Measurements from ENCODE around the gene DDX5. TPM values are rescaled to one million over a fixed set of nuclear protein-coding genes. Genes with fewer than 3 reads are reported as not detected.
"Not testable (repeated sequence)": the region's sequence is repeated elsewhere in the genome, so short reads cannot be mapped to it uniquely, and the experiment has no call there.

The DDX5 gene
- total RNA-seq, 1 experiment from 2014 or later, result 371 TPM

DNA sequence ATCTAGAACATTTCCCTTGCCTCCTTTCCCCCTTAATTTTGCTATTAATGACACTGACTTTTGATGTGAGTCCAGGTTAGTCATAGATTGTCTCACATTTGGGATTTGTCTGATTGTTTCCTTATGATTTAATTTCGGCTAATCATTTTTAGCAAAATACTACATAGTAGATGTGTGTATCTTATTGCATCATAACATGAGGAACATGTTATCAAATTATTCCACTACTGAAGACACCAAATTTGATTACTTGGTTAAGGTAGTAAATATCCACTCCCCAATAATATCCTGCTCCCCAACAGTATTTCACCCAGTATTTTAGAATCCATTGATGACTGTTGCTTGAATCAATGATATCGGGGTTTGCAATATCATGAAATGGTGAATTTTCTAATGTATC lies 12.0 kb downstream of the DDX5 start:
- no peak for DNase-seq (ENCODE audit: low read depth)

- no peak for DNase-seq (ENCODE audit: low read depth)
Measured at GRCh38 chr17:64492481-64493109, 13.5 kb downstream of the DDX5 start.

DNA sequence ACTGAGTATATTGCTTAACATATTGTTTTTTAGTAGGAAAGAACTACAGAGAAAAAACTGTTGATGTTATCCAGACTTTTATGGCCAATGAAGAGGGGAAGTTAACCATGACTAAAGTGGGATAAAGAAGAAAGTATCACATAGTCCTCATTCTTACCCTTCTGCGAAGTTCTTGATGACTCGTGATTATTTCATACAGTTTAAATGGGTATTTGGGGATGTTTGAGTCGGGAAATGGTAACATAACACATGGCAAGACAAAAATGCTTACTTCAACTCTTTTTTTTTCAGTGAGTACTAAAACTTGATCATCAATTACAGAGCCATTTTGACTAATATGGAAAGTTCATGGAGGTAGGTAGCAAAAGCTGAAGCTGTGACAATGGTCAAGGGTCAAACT lies 14.1 kb downstream of the DDX5 start:
- no peak for DNase-seq (ENCODE audit: low read depth)

- DNase-seq (ENCODE audit: low read depth), result peak; percentile 39
Measured at GRCh38 chr17:64491034-64491860, 14.8 kb downstream of the DDX5 start.

DNA sequence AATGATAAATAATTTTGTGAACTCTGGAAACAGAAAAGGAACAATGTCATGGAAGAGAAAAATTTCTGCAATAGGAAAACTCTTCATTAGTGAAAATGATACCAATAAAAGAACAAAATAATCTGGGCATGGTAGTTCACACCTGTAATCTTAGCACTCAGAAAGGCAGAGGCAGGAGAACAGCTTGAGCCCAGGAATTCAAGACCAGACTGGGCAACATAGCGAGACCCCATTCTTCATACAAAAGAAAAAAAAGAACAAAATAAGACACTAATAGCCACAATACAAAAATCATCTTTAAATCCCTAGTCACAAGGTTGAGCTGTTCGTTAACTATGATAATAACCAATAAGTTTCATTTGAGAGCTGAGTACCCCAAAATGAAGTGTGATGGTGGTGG lies 17.8 kb downstream of the DDX5 start:
- DNase-seq (ENCODE audit: low read depth), result no peak

- no peak for DNase-seq (ENCODE audit: low read depth)
Measured at GRCh38 chr17:64484380-64484779, 21.7 kb downstream of the DDX5 start.

- DNase-seq (ENCODE audit: low read depth), result no peak
Measured at GRCh38 chr17:64480951-64481350, 25.1 kb downstream of the DDX5 start.

- DNase-seq (ENCODE audit: low read depth), result no peak
Measured at GRCh38 chr17:64477849-64478248, 28.2 kb downstream of the DDX5 start.

DNA sequence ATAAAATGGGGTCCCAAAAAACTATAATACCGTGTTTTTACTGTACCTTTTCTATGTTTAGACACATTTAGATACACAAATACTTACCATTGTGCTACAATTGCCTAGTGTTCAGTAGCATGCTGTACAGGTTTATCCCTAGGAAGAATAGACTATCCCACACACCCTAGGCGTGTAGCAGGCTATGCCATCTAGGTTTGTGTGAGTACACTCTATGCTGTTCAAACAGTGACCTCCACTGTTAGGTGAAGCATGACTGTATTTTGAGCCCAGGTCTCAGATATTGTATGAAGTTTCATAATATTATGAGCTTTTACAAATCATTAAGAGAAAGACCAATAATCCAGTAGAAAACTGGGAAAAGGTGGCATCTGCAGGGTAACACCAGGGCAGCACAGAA lies 33.5 kb downstream of the DDX5 start:
- DNase-seq (ENCODE audit: low read depth), result no peak

- no peak for DNase-seq (ENCODE audit: low read depth)
Measured at GRCh38 chr17:64471440-64471839, 34.6 kb downstream of the DDX5 start.

DNA sequence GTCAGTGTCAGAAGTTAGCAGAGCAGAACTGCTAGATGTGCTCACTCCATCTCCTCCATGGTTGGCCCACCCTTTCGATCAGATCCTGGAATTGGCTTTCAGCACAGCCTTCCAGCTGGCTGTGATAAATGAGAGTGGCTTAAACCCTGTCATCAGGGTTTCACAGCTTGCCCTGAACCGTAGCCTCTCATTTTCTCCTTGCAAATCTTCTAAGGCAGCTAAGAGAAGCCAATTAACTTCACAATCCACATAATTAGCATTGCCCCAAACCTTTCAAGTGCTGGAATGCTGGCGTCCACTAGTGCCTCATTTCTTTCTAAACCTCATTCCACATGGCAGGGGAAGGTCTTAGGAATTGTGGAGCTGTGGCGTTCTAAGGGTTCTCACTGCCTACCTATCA lies 35.5 kb downstream of the DDX5 start:
- no peak for DNase-seq (ENCODE audit: low read depth)

- DNase-seq (ENCODE audit: low read depth), result not testable (repeated sequence)
Measured at GRCh38 chr17:64466834-64467233, 39.3 kb downstream of the DDX5 start.

- no peak for DNase-seq (ENCODE audit: low read depth)
Measured at GRCh38 chr17:64466019-64466735, 39.9 kb downstream of the DDX5 start.

- no peak for DNase-seq (ENCODE audit: low read depth)
Measured at GRCh38 chr17:64461788-64462187, 44.3 kb downstream of the DDX5 start.

GRCh38 chr17:64460955-64461354 lies 45.1 kb downstream of the DDX5 start:
- no peak for DNase-seq (ENCODE audit: low read depth)

- DNase-seq (ENCODE audit: low read depth), result not testable (repeated sequence)
Measured at GRCh38 chr17:64459818-64460217, 46.3 kb downstream of the DDX5 start.

GRCh38 chr17:64459284-64459747 lies 46.8 kb downstream of the DDX5 start:
- DNase-seq (ENCODE audit: low read depth), result peak; percentile 63

GRCh38 chr17:64458756-64459155 lies 47.3 kb downstream of the DDX5 start:
- DNase-seq (ENCODE audit: low read depth), result no peak

GRCh38 chr17:64457156-64457555 lies 48.9 kb downstream of the DDX5 start:
- DNase-seq (ENCODE audit: low read depth), result peak; percentile 37

DNA sequence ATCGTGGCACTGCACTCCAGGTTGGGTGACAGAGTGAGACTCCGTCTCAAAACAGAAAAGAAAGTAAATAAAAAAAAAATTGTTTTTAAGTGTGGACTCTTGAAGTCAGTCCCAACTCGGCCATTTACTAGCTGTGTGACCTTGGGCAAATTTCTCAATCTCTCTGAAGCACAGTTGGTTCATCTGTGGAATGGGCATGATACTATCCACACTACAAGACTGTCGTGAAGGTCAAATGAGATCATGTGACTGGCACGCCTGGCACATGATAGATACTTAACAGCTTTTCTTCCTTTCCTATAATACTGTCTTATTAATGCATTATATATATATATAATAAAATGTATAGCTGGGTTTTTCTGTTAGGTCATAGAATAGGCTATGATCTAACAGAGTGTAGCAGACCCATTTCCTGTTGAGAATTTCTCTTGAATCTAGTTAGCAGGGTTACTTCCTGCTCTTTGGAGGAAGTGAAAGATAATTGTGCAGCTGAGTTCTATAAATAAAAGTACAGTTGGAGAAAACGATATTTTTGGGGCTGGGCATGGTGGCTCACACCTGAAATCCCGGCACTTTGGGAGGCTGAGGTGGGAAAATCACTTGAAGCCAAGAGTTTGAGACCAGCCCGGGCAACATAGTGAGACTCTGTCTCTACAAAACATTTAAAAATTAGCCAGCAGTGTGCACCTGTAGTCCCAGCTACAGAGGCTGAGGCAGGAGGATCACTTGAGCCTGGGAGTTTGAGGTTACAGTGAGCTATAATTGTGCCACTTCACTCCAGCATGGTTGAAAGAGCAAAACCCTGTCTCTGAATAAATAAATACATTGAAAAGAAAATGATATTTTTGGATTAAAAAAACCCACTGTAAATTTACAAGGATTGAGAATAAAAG lies 49.9 kb downstream of the DDX5 start:
- no peak for DNase-seq (ENCODE audit: low read depth)

DNA sequence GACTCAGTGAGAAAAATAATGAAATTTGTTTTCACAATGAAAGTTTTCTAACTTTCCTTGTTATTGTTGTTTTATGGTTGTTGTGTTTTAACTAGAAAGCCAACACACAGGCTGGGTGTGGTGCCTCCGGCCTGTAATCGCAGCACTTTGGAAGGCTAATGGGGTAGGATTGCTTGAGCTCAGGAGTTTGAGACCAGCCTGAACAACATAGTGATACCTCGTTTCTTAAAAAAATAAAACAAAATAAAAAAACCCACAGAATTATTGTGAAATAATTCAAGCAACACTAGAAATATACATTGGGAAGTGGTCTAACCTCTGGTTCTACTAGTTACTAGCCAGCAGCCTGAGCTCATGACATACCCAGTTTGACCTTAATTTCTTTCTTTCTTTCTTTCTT lies 56.5 kb downstream of the DDX5 start:
- DNase-seq (ENCODE audit: low read depth), result peak; percentile 29

Data from LHCN-M2 (cell line).